GM12875 (cell line): ENCODE measurements around the gene NCKAP5.

Experiments
- H3K4me3 ChIP-seq: one replicate; pipeline ENCODE4 v1.5.1; 2011; ENCODE audit warnings: low read depth, low read length, control low read depth
- TF ChIP-seq, protein P1 (sequence below): IDR thresholded peaks from 2 replicates; pipeline ENCODE4 v1.5.1; 2011; ENCODE audit warnings: low read depth, mild to moderate bottlenecking, control low read depth, inconsistent platforms, low read length, moderate library complexity, borderline replicate concordance; ENCODE audit not compliant: insufficient read depth

Gene NCKAP5

DNA sequence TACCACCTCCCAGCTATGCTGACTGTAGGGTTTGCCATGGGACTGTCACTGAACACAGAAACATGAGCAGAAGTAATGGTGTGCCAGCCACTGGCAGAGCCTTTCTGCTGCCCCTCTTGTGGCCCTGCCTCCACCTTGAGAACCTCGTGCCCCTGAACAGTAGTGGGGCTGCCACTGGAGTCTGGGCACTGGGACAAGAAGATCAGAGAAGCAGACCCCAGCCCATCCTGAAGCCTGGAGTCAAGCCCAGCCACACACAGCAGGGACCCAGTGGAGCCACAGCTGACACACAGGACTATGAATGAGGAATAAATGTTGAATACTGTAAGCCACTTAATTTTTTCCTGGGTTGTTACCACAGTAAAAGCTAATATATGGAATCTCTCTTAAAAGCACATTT, 159.6 kb downstream of the NCKAP5 start:
- no peak overlapping the region for H3K4me3 ChIP-seq
- TF ChIP-seq, protein P1, sequence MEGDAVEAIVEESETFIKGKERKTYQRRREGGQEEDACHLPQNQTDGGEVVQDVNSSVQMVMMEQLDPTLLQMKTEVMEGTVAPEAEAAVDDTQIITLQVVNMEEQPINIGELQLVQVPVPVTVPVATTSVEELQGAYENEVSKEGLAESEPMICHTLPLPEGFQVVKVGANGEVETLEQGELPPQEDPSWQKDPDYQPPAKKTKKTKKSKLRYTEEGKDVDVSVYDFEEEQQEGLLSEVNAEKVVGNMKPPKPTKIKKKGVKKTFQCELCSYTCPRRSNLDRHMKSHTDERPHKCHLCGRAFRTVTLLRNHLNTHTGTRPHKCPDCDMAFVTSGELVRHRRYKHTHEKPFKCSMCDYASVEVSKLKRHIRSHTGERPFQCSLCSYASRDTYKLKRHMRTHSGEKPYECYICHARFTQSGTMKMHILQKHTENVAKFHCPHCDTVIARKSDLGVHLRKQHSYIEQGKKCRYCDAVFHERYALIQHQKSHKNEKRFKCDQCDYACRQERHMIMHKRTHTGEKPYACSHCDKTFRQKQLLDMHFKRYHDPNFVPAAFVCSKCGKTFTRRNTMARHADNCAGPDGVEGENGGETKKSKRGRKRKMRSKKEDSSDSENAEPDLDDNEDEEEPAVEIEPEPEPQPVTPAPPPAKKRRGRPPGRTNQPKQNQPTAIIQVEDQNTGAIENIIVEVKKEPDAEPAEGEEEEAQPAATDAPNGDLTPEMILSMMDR, result no peak

DNA sequence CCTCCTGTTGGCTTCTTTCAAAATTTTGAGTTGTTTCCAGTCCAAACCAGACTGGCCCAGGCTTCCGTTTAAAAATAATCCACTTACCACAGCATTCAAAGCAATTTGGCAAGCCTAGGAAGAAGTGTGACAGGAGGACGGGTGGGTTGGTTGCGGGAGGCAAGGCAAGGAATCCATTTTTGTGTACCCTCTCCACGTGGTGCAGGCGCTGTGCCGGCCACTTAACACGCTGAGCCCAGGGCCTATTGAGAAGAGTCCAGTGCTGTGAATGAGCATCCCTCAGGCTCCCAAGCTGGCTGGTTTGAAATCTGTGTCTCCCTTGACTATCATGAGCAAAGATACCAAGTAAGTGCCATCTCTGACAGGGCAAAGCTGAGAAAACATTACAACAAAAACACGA, 160.9 kb downstream of the NCKAP5 start:
- TF ChIP-seq, protein P1, result no peak
- H3K4me3 ChIP-seq, result no peak overlapping the region

DNA sequence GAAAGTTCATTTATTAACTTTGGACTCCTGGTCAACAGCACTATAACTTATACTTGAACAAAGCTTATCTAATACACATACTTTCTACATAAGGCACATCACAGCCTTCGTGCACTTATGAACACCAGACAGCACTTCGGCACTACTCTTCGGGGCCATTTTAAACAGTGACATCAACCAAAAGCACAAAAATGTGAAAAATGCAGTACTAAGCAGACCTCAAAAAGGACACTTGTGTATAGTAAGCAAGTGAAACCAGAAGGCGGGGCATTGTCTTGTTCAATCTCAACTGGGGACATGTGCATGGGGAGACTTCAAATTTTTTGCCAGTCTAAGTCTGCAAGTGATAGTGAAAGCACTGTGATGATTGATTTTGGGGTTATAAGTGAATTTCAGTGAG, 163.0 kb downstream of the NCKAP5 start:
- TF ChIP-seq, protein P1, result no peak
- no peak overlapping the region for H3K4me3 ChIP-seq

DNA sequence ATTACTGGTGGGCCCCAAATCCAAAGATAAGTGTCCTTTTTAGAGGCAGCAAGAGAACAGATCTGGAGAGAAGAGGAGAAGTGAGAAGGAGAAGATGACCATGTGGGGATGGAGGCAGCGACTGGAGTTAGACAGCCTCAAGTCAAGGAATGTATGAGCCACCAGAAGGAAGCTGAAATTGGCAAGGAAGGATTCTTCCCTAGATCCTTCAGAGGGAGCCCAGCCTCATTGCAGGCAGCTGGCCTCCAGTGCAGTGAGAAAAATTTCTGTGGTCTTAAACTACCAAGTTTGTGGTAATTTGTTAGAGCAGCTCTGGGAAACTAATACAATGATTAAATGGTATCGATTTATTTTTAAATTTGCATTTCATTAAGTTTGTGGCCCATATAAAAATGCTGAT, 167.9 kb downstream of the NCKAP5 start:
- H3K4me3 ChIP-seq, result no peak overlapping the region
- TF ChIP-seq, protein P1, result no peak

DNA sequence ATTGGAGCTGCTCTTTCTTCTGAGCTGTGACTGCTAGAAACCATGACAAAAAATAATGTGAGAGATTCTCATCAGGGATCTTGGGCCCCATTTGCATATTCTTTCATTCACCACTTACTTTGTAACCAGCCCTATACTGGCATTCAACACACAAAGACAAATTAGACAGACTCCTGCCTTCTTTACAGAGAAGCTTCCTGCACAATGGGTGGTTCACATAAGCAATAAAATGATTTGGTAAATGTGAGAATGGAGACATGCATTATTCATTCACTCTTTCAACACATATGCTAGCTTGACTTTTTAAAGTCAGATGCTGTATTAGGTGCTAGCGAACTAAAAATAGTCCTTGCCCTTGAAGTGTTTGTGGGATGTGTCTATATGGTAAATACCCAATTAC, 174.4 kb downstream of the NCKAP5 start:
- no peak overlapping the region for H3K4me3 ChIP-seq
- TF ChIP-seq, protein P1, result no peak

DNA sequence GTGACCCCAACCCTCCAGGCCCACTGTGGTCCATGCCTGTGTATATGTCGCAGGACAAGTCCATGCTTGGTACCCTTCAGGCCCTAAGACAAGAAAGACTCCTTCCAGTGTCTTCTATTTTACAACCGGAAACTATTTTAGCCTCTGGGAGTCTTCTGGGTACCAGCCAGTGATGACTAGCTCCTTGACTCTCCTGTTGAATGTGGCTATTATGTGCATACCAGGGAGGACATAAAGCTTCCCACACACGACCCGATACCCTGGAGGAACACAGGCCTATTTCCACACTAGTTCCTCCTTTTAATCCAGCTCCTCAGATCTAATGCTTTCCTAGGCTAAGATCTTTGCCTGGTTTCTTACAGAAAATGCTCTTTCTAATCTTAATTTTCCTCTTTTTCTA, 178.1 kb downstream of the NCKAP5 start:
- no peak overlapping the region for H3K4me3 ChIP-seq
- TF ChIP-seq, protein P1, result no peak

DNA sequence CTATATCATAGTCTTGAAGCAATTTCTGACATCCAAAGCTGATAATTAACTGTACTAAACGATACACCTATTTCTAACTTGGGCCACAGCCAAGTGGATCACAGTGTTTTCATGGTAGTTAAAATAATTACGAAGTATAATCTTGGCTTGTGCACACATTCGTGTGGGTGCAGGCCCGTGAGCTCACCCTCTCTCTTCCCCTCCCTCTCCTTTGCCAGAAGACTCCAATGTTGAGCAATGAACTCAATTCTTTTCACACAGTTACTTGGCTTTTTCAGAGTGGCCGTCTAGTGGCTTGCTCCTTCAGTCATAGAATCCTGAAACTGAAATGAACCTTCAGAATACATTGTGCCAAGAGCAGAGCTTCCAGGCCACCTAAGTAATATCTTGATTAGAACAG, 178.7 kb downstream of the NCKAP5 start:
- TF ChIP-seq, protein P1, result no peak

More for the DNA sequence above, 178.7 kb downstream of the NCKAP5 start:
- H3K4me3 ChIP-seq, result no peak overlapping the region
